Stimulated activated CD4-positive, alpha-beta T cell treated with anti-CD3 and anti-CD28 coated beads, Interleukin-2, amount 100 ng/mL, for 24 hours (primary cell): ENCODE results near the gene CCDC200.
"Not testable (repeated sequence)": the region's sequence is repeated elsewhere in the genome, so short reads cannot be mapped to it uniquely, and the experiment has no call there.

Experiments
- DNase-seq, 2 donors: peaks; one replicate each; pipeline ENCODE4 v3.0.0-alpha.2; 2020

Gene CCDC200

DNA sequence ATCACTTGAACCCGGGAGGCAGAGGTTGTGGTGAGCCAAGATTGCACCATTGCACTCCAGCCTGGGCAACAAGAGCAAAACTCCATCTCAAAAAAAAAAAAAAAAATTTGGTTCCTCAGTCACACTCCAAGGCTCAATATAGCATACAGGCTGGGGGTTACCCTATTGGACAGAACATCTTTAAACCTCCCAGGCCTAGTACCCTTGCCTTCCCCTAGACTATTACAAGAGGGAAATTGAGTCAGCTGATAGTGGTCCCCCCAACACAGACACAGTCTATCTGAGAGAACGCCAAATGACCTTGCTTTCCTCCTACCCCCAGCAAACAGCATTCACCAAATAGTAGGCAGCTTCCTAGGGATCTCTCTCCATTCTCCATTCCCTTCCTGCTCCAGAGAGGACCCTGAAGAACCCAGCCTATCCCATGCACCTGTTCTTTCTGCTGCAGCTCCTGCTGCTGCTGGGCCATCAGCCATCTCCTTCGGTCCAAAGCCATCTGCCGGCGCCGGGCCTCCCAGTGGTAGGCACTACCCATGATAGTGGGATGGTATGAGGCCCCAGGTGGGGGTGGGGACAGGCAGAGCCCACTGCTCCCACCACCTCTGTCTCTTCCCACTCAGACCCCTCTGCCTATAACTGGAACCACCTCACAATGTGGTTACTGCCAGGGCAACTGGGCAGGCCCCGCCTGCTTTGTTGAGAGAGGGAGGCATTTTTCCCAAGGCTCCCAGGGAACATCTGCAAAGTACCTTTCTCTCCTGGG lies at the start of gene CCDC200:
Gene CCDC200, minus strand, starts transcription at position 604 of the 763 bp plus-strand sequence. Its CDS starts 69 bp downstream, at position 535.
- DNase-seq = not testable (repeated sequence)

DNA sequence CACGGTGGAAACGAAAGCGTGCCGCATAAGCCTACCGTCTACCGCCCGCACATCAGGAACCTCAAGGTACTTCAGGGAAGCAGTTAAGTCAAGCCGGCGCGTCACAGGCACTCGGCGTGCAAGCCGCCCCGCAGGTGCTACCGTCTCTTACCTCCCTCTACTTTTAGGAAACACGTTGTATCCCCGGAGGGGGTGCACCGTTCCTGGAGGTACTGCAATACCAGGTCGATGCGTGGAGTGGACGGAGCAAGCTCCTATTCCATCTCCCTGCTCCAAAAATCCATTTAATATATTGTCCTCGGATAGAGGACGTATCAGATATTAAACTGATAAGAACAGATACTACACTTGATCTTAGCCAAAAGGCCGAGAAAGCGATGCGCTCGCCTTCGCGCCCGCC lies 44.5 kb upstream of the CCDC200 start:
- DNase-seq = not testable (repeated sequence)

DNA sequence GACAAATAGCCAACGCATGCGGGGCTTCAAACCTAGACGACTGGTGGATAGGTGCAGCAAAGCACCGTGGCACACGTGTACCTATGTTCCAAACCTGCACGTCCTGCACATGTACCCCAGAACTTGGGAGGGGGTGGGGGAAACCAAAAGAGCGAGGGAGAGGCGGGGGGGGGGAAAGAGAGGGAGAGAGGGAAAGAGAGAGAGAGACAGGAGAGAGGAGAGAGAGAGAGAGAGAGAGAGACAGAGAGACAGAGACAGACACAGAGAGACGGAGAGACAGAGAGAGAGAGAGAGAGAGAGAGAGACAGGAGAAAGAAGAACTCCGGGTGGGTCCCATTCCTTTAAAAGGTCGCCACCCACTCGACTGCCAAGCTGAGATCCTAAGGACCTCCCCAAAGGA lies 44.1 kb upstream of the CCDC200 start:
- not testable (repeated sequence) for DNase-seq

DNA sequence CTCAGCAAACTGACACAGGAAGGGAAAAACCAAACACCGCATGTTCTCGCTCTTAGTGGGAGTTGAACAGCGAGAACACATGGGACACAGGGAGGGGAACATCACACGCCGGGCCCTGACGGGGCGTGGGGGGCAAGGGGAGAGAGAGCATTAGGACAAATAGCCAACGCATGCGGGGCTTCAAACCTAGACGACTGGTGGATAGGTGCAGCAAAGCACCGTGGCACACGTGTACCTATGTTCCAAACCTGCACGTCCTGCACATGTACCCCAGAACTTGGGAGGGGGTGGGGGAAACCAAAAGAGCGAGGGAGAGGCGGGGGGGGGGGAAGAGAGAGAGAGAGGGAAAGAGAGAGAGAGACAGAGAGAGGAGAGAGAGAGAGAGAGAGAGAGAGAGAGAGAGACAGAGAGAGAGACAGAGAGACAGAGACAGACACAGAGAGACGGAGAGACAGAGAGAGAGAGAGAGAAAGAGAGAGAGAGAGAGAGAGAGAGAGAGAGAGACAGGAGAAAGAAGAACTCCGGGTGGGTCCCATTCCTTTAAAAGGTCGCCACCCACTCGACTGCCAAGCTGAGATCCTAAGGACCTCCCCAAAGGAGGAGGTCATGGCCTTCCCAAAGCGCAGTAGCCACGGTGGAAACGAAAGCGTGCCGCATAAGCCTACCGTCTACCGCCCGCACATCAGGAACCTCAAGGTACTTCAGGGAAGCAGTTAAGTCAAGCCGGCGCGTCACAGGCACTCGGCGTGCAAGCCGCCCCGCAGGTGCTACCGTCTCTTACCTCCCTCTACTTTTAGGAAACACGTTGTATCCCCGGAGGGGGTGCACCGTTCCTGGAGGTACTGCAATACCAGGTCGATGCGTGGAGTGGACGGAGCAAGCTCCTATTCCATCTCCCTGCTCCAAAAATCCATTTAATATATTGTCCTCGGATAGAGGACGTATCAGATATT lies 42.4 kb upstream of the CCDC200 start:
- DNase-seq = not testable (repeated sequence)

DNA sequence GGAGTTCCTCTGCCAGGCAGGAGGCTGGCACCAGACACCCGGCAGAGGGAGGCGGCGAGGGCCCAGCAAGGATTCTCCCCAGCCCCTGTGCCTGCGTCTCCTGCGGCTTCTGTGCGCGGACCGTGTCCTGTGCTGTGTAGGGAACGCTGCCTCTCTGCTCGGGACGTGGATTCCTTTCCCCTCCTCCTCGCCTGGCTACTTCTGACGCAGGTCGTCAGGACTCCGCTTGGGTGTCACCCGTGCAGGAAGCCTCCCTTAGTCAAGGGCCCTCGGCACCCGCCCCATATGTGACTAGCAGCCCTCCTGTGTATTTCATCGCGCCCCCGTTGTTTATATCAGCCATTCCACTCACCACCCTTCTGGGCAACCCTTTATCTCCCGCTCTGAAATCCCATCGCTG lies 18.0 kb upstream of the CCDC200 start:
- not testable (repeated sequence) for DNase-seq

DNA sequence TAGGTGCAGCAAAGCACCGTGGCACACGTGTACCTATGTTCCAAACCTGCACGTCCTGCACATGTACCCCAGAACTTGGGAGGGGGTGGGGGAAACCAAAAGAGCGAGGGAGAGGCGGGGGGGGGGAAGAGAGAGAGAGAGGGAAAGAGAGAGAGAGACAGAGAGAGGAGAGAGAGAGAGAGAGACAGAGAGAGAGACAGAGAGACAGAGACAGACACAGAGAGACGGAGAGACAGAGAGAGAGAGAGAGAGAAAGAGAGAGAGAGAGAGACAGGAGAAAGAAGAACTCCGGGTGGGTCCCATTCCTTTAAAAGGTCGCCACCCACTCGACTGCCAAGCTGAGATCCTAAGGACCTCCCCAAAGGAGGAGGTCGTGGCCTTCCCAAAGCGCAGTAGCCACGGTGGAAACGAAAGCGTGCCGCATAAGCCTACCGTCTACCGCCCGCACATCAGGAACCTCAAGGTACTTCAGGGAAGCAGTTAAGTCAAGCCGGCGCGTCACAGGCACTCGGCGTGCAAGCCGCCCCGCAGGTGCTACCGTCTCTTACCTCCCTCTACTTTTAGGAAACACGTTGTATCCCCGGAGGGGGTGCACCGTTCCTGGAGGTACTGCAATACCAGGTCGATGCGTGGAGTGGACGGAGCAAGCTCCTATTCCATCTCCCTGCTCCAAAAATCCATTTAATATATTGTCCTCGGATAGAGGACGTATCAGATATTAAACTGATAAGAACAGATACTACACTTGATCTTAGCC lies 12.4 kb upstream of the CCDC200 start:
- not testable (repeated sequence) for DNase-seq

DNA sequence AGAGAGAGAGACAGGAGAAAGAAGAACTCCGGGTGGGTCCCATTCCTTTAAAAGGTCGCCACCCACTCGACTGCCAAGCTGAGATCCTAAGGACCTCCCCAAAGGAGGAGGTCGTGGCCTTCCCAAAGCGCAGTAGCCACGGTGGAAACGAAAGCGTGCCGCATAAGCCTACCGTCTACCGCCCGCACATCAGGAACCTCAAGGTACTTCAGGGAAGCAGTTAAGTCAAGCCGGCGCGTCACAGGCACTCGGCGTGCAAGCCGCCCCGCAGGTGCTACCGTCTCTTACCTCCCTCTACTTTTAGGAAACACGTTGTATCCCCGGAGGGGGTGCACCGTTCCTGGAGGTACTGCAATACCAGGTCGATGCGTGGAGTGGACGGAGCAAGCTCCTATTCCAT lies 11.2 kb upstream of the CCDC200 start:
- not testable (repeated sequence) for DNase-seq

DNA sequence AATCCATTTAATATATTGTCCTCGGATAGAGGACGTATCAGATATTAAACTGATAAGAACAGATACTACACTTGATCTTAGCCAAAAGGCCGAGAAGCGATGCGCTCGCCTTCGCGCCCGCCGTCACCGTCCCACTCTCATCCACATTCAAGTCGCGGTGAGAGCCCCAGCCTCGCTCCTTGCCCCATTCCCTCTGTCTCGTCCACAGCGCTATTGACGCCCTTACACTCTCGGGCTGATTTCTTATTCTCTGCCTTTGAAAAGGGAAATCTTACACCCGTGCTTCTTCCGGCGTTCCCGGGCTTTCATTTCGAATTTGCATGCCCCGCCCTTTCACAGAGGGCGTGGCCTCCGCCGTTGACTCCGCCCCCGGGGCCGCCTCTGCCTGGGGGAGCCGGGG lies 5.5 kb upstream of the CCDC200 start, which contains the start of gene RNU2-1:
Gene RNU2-1, minus strand, starts transcription at position 101 of the 400 bp plus-strand sequence.
- not testable (repeated sequence) for DNase-seq

DNA sequence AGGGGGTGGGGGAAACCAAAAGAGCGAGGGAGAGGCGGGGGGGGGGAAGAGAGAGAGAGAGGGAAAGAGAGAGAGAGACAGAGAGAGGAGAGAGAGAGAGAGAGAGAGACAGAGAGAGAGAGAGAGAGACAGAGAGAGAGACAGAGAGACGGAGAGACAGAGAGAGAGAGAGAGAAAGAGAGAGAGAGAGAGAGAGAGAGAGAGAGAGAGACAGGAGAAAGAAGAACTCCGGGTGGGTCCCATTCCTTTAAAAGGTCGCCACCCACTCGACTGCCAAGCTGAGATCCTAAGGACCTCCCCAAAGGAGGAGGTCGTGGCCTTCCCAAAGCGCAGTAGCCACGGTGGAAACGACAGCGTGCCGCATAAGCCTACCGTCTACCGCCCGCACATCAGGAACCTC lies 4.8 kb upstream of the CCDC200 start:
- DNase-seq = not testable (repeated sequence)

DNA sequence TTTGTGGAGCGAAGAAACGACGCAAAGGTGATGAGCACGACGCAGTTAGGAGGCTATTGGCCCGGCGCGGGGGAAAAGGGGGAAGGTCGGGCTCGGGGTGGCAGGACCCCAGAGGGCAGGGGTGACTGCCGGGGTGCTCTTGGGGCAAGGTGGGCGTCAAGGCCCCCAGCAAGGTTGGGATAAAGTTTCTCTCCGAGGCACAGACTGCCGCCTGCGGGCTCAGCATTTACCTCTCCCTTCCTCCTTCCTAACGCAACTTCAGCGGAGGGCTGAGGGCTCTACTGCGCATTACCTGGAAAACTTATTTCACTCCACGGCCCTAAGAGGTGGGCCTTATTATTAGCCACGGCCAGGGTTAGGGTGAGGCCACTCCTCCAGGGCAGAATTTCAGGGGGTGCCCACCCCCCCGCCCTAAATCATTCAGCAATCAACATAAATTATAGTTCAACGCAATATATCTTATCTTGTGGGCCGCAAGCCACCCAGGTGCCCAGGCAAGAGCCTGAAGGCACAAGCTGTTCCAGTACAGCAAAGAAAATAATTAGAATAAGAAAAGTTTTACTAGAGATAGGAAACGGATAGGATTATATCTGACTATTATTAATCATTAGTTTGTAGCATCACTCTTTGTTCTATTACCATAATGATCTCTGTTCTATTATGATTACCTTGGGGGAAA lies 3.7 kb upstream of the CCDC200 start:
- DNase-seq = peak in 1 of 2 donors; percentile 57

DNA sequence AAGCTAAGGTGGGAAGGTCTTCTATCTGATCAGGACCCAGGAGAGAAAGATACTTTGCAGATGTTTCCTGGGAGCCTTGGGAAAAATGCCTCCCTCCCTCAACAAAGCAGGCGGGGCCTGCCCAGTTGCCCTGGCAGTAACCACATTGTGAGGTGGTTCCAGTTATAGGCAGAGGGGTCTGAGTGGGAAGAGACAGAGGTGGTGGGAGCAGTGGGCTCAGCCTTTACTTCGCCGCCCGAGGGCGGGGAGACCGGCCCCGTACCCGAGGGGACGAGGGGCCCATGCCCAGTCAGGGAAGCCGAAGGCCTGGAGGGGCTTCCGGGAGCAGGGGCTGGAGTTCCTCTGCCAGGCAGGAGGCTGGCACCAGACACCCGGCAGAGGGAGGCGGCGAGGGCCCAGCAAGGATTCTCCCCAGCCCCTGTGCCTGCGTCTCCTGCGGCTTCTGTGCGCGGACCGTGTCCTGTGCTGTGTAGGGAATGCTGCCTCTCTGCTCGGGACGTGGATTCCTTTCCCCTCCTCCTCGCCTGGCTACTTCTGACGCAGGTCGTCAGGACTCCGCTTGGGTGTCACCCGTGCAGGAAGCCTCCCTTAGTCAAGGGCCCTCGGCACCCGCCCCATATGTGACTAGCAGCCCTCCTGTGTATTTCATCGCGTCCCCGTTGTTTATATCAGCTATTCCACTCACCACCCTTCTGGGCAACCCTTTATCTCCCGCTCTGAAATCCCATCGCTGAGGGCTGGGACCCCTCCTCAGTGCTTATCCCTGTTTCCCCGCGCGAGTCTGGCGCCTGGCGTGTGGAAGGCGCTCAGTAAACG lies 3.0 kb upstream of the CCDC200 start:
- DNase-seq = peak in 1 of 2 donors; percentile 9

DNA sequence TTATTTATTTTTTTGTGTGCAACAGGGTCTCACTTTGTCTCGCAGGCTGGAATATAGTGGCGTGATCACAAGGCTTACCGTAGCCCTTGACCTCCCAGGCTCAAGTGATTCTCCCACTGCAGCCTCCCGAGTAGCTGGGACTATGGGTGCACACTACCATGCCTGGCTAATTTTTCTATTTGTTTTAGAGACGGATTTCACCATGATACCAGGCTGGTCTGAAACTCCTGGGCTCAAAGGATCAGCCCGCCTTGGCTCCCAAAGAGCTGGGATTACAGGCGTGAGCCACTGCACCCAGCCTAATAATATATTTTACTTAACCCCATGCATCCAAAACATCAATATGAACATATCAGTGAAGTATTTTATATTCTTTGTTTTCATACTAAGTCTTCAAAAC lies 2.0 kb downstream of the CCDC200 start:
- DNase-seq = no peak

DNA sequence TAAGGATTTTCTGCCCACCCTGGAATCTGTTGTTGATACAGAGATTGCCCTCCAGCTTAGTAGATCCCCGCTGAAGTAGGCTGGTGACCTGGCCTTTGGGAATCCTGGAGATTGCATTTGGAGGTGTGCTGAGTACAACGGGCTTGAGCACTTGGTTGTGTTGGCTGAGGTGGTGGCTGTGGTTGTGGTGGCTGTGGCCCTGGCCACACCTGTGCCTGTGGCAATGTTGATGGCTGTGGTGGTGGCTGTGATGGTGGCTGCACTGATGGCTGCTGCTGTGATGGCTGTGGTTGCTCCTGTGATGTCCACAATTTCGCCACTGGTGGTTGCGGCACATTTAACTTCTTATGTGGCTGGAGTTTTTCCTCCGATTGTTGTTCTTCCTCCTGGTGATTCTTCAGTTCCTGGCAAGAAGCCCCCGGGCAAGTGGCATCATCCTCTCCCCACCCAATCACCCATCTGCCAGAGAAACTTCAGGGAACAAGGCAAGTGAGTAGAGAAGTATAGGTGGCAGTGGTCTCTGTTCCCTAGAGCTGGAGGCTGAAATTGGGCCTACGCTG lies 4.2 kb downstream of the CCDC200 start:
- DNase-seq = no peak

DNA sequence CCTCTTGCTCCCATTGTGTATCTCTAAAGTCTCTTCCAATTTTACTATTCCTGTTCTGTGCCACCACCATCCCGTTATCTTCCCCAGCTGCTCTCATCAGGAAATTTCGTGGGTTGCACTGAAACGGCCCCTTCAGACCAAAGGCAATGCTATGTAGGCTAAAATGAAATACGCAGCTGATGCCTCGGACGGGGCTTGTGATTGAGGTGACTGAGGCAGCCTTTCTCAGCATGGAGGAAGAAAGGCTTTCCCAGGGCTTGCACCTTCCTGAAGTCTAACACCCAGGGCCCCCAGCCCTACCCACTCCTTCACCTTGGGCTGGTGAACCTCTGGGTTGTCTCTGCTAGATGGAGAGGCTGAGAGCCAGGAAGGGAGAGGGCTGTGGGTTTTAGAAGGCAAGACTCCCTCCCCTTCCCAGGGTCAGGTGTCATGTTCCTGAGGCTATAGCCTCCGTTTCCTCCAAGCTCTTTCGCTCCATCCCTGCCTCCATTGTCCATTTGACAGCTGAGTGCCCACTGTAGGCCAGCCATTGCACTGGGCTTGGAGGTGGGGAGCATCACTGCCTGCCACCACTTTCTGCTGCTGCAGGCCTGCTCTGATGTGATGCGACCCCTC lies 7.8 kb downstream of the CCDC200 start:
- peak in 1 of 2 donors; percentile 7 for DNase-seq

DNA sequence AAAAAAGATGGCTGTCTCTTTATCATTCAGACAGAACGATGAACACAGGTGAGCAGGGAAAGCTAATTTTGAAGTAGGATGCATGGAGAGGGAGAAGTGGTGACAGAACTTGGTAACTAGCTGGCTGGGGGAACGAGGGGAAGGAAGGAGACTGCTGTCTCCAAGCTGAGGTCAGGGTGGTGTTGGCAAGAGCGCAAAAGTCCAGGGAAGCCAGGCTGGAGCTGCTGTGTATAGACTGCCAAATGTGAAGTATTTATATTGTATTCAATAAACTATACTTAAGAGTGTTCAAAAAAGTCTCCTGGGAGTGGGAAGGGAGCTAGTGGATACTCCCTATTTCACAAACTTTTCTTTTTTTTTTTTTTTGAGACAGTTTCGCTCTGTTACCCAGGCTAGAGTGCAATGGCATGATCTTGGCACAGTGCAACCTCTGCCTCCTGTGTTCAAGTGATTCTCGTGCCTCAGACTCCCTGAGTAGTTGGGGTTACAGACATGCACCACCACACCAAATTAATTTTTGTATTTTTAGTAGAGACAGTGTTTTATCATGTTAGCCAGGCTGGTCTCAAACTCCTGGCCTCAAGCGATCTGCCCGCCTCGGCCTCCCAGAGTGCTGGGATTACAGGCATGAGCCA lies 8.6 kb downstream of the CCDC200 start:
- peak in 1 of 2 donors; percentile 9 for DNase-seq

DNA sequence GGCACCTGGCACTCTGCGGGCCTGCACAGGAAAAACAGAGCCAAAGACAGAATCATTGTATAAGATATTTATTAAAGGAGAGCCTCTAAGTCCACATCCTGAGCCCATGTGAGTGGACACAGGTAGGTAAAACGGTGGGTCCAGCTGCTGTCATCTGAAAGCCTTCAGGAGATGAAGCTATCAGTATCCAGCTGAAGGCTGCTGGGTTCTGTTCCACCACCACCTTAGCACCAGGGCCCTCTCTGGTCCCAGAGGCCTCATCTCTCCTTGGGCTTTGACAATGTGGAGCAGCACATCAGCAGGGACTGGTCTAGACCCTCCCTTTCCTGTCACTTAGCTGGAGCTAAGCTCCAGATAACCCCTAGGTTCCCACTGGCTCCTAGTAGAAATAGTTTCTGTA lies 9.4 kb downstream of the CCDC200 start:
- DNase-seq = no peak

DNA sequence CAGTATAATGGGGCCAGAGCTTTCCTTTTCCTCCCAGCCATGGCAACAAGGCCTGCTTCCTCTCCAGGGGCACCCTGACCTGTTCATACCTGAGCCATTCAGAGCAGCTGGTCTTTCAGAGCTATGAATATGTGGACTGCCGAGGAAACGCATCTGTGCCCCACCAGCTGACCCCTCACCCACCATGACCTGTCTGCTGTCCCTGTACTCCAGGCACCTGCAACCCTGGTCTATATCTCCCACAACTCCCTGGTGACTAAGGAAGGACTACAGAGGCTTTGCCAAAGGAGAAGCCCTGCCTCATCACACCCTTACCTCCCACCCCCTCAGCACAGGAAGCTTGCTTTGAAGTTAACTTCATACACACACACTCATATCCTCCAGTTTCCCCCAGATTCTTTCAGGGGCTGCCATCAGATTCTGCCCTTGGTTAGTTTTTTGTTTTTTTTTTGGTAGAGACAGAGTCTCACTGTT lies 10.8 kb downstream of the CCDC200 start:
- DNase-seq = peak in 1 of 2 donors; percentile 18

DNA sequence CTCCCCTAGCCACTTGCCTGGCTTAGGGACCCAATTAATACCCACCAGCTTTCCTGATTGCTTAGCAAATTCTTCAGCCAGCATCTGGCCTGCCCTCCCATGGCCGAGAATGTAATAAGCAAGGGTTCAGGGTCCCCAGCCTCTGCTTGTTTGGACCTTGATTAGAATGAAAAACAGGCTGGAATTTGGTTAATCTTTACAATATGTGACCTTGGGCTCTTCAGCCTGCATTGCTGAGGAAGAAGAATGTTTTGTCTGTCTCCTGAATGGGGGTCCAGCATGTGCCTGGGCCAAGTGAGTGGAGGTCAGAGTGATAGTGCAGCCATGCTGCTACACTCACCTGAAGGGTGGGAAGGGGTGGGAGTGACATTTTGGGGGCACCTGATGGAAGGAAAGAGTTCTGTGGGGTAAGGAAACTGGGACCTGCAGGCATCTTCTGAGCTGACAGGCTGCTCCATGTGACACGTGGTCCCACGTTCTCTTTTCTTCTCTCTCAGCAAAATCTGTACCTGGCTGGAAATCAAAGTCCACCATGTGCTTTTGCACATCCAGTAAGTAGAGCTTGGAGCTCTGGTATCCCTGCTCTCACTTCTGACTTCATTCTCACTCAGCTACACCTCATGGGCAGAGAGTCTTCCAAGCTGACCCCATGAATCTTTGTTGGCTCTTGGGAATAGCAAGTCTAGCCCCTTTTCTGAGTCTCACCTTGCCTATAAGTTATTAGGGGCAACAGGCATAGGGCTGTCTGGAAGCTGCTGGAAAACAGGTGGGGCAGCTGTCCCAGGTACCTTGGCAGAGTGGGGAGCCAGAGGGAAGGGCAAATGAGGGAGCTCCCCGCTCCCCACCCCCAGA lies 11.4 kb downstream of the CCDC200 start:
- DNase-seq = no peak

DNA sequence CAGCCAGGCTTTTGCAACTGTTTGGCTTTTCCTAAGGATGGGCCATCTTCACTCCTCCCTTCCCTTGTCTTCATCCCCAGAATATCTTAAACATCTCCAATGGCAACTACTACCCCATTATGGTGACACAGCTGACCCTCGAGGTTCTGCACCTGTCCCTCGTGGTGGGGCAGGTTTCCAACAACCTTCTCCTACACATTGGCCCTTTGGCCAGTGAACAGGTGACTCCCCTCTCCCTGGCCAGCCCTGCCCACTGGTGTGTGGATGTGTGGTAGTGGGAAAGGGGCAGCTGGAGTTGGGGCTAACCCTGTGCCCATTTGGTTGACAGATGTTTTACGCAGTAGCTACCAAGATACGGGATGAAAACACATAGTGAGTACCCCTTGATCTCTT lies 12.1 kb downstream of the CCDC200 start:
- no peak for DNase-seq
